Endothelial cell of umbilical vein (primary cell): ENCODE results near the gene FA2H. TPM values are rescaled to one million over a fixed set of nuclear protein-coding genes. Genes with fewer than 3 reads are reported as not detected.

Source experiments
- BruUV-seq: library from RNA; stranded (reverse); fragments of 400-500 nt; replicated peaks from 2 replicates; lab custom pipeline; 2021; lab: Mats Ljungman, UMichigan
- CTCF ChIA-PET: fragments of 300-600, 350-600 bp; sonication (Branson Sonifier 250); formaldehyde crosslinking; loops from one replicate; lab custom pipeline; 2021; ENCODE audit warnings: antibody characterized with exemption, inconsistent platforms; lab: Charles Lee
- POLR2A ChIA-PET: fragments of 300-600, 350-600 bp; sonication (Branson Sonifier 250); formaldehyde crosslinking; loops from one replicate; lab custom pipeline; 2021; ENCODE audit warnings: antibody characterized with exemption, inconsistent platforms; lab: Charles Lee
- DNase-seq: peaks from one replicate; pipeline ENCODE4 v3.0.0-alpha.2; 2011; ENCODE audit warnings: low read depth, low spot score
- FAIRE-seq: peaks from 2 replicates; lab custom pipeline; 2011; peaks lifted over from hg19 to GRCh38; lab: Jason Lieb, UNC
- H2AFZ ChIP-seq: 2 replicates; pipeline ENCODE4 v1.6.0; 2012; ENCODE audit warnings: low read depth, low read length, control low read depth, inconsistent platforms
- H3K27ac ChIP-seq: 2 replicates; pipeline ENCODE4 v1.5.1; 2011; ENCODE audit warnings: low read depth, mild to moderate bottlenecking, control low read depth, low read length, moderate library complexity; ENCODE audit not compliant: insufficient read depth
- H3K27me3 ChIP-seq, 2 experiments: 2 replicates each; pipeline versions ENCODE4 v1.6.0 to v1.6.1; 2011; ENCODE audit warnings: low read length in 2 of 2, mixed read lengths in 1 of 2; ENCODE audit not compliant: control insufficient read depth in 2 of 2, insufficient read depth in 2 of 2
- H3K36me3 ChIP-seq, 2 experiments: 2 replicates in 1 of 2; 3 replicates in 1 of 2; pipeline ENCODE4 v1.5.1; 2011; ENCODE audit warnings: low read length in 2 of 2, mild to moderate bottlenecking in 1 of 2, moderate library complexity in 1 of 2; ENCODE audit not compliant: control insufficient read depth in 2 of 2, insufficient read depth in 2 of 2; ENCODE audit errors: extremely low read depth in 1 of 2
- H3K4me1 ChIP-seq: 3 replicates; pipeline ENCODE4 v1.5.1; 2011; ENCODE audit warnings: mild to moderate bottlenecking, low read length; ENCODE audit not compliant: control insufficient read depth, insufficient read depth; ENCODE audit errors: extremely low read depth
- H3K4me2 ChIP-seq: 2 replicates; pipeline ENCODE4 v1.6.1; 2011; ENCODE audit warnings: low read length, control low read depth, mixed read lengths; ENCODE audit not compliant: insufficient read depth
- H3K4me3 ChIP-seq, 3 experiments: fragments of 200-600 bp in 1 of 3; sonication (generic), shearing (Covaris generic) in 1 of 3; replicated peaks in 1 of 3; 2 replicates each; pipeline ENCODE4 v1.5.1; 2011 to 2016; ENCODE audit warnings: control low read depth in 3 of 3, low read length in 3 of 3, mild to moderate bottlenecking in 2 of 3, inconsistent platforms in 1 of 3, low read depth in 1 of 3, moderate library complexity in 1 of 3; ENCODE audit not compliant: insufficient read depth in 1 of 3
- H3K79me2 ChIP-seq: 2 replicates; pipeline ENCODE4 v1.6.0; 2012; ENCODE audit warnings: low read length, inconsistent platforms; ENCODE audit not compliant: control insufficient read depth, insufficient read depth
- H3K9ac ChIP-seq: replicated peaks from 2 replicates; pipeline ENCODE3; 2011; ENCODE audit warnings: low read length, control low read depth; ENCODE audit not compliant: insufficient read depth; ENCODE audit errors: extremely low read depth
- H3K9me1 ChIP-seq: replicated peaks from 3 replicates; pipeline ENCODE4 v1.6.0; 2011; ENCODE audit warnings: mild to moderate bottlenecking, low read length; ENCODE audit not compliant: control insufficient read depth, insufficient read depth; ENCODE audit errors: extremely low read depth
- H3K9me3 ChIP-seq: replicated peaks from 2 replicates; pipeline ENCODE4 v1.5.1; 2012; ENCODE audit warnings: low read length, inconsistent platforms; ENCODE audit not compliant: control insufficient read depth, insufficient read depth
- H4K20me1 ChIP-seq: replicated peaks from 2 replicates; pipeline ENCODE3; 2011; ENCODE audit warnings: mild to moderate bottlenecking, low read length; ENCODE audit not compliant: control insufficient read depth, insufficient read depth; ENCODE audit errors: extremely low read depth
- CTCF ChIP-seq, 2 donors: IDR thresholded peaks; 1 replicate in 1 of 2; 2 replicates in 1 of 2; pipeline ENCODE4 v1.5.1; 2011; ENCODE audit warnings: low read length in 2 of 2, mild to moderate bottlenecking in 2 of 2, moderate library complexity in 2 of 2, control low read depth in 1 of 2, inconsistent platforms in 1 of 2, low read depth in 1 of 2; ENCODE audit not compliant: insufficient read depth in 1 of 2; ENCODE audit errors: extremely low read depth in 1 of 2
- EZH2 ChIP-seq: IDR thresholded peaks from 2 replicates; pipeline ENCODE4 v1.6.1; 2012; ENCODE audit warnings: borderline replicate concordance, low read depth, mild to moderate bottlenecking, moderate library complexity, low read length, inconsistent platforms; ENCODE audit not compliant: severe bottlenecking
- FOS ChIP-seq: IDR thresholded peaks from 2 replicates; pipeline ENCODE4 v1.6.1; 2011; ENCODE audit warnings: mild to moderate bottlenecking, low read length, moderate library complexity, borderline replicate concordance; ENCODE audit not compliant: insufficient read depth
- GATA2 ChIP-seq: IDR thresholded peaks from 2 replicates; pipeline ENCODE4 v1.7.0; 2011; ENCODE audit warnings: low read depth, mild to moderate bottlenecking, moderate library complexity, mixed read lengths, low read length; ENCODE audit not compliant: insufficient read length, insufficient read depth
- JUN ChIP-seq: IDR thresholded peaks from 2 replicates; pipeline ENCODE4 v1.6.1; 2011; ENCODE audit warnings: borderline replicate concordance, low read depth; ENCODE audit not compliant: insufficient read length, insufficient read depth
- MAX ChIP-seq: IDR thresholded peaks from 2 replicates; pipeline ENCODE4 v1.6.1; 2011; ENCODE audit not compliant: insufficient read depth, insufficient read length
- MYC ChIP-seq: IDR thresholded peaks from one replicate; pipeline ENCODE4 v1.6.1; 2011; ENCODE audit warnings: mild to moderate bottlenecking, low read depth, low read length
- POLR2A ChIP-seq: IDR thresholded peaks from 2 replicates; pipeline ENCODE4 v1.6.1; 2012; ENCODE audit warnings: low read depth, mild to moderate bottlenecking, control low read depth, low read length
- POLR2AphosphoS5 ChIP-seq: IDR thresholded peaks from 2 replicates; pipeline ENCODE4 v1.6.1; 2012; ENCODE audit warnings: low read depth, mild to moderate bottlenecking, control low read depth, low read length, moderate library complexity; ENCODE audit not compliant: insufficient read depth
- dilution Hi-C: fragments of 300-500 bp; cut with MboI; formaldehyde crosslinking; loops from one replicate; pipeline ENCODE4 v1.15.0; 2019; ENCODE audit warnings: low sequenced_read_pairs; ENCODE audit not compliant: extremely low pct_ligation_motif_present
- intact Hi-C: fragments of 100-400 bp; cut with micrococcal nuclease; formaldehyde crosslinking; loops from one replicate; pipeline ENCODE4 v1.10.0; 2022
- polyA plus RNA-seq, 4 experiments: library from polyadenylated mRNA; depleted of rRNA in 3 of 4; stranded (reverse) in 3 of 4; unstranded in 1 of 4; fragments of >200 nt; gene quantifications; 2 replicates each; pipeline versions ENCODE4 v1.2.1 to v1.2.3, GENCODE V29; 2011 to 2012; ENCODE audit warnings: missing spikeins in 1 of 4
- total RNA-seq: library from RNA; stranded (reverse); gene quantifications from 2 replicates; pipeline ENCODE4 v1.2.3, GENCODE V29; 2021

Gene FA2H
- total and polyA plus RNA-seq, 2 donors (not counting 3 experiments of a cell fraction or from before 2014, with no cell fraction given): not detected

- dilution Hi-C loops: no loop called here
- DNase-seq (no peak), FAIRE-seq (no peak)
- no peaks in the 10 kb centered on the region for H3K36me3 ChIP-seq
- H3K27ac ChIP-seq: no peak overlapping the region
- H3K79me2 ChIP-seq: no peaks in the 10 kb centered on the region
- intact Hi-C loops: no loop called here
- no peaks in the 10 kb centered on the region for H3K9me3 ChIP-seq
- H3K9me1 ChIP-seq: no peaks in the 10 kb centered on the region
- no peak overlapping the region for H3K4me2 ChIP-seq
- BruUV-seq: no TSS peak
- POLR2A ChIA-PET: no interaction called here
- no peak overlapping the region for H2AFZ ChIP-seq
- H4K20me1 ChIP-seq: no peaks in the 10 kb centered on the region
- H3K4me1 ChIP-seq: no peaks in the 10 kb centered on the region
- TF ChIP-seq CTCF (IDR thresholded peaks at IDR 0.05; ENCODE audit: extremely low read depth in 1 of 2, insufficient read depth in 1 of 2, low read depth in 1 of 2, low read length in 2 of 2) (no peak), JUN (no peak), MAX (no peak), POLR2AphosphoS5 (no peak), POLR2A (no peak), MYC (no peak), GATA2 (no peak), FOS (no peak), EZH2 (no peak)
- H3K27me3 ChIP-seq: peaks cover 10 to 28% of the 10 kb centered on the region in 2 experiments
- no peak overlapping the region for H3K4me3 ChIP-seq
- CTCF ChIA-PET: interaction anchor here (1.1 to 2.7 kb wide), 3 partner anchors 16 to 66 kb away, joined by 3 to 11 read pairs (median 4); no protein-coding TSS in a partner anchor
- no peak overlapping the region for H3K9ac ChIP-seq
These were observed 22.8 kb upstream of the FA2H start for GRCh38 chr16:74797414-74797813.
